Fibroblast of skin of right biceps (primary cell): ENCODE data around the gene ZMAT5.
A peak's percentile ranks its signal among the peaks of the same experiment; 100 is the strongest.

Experiments
- DNase-seq: peaks from one replicate; pipeline ENCODE4 v3.0.0-alpha.2; 2013

The ZMAT5 gene

DNA sequence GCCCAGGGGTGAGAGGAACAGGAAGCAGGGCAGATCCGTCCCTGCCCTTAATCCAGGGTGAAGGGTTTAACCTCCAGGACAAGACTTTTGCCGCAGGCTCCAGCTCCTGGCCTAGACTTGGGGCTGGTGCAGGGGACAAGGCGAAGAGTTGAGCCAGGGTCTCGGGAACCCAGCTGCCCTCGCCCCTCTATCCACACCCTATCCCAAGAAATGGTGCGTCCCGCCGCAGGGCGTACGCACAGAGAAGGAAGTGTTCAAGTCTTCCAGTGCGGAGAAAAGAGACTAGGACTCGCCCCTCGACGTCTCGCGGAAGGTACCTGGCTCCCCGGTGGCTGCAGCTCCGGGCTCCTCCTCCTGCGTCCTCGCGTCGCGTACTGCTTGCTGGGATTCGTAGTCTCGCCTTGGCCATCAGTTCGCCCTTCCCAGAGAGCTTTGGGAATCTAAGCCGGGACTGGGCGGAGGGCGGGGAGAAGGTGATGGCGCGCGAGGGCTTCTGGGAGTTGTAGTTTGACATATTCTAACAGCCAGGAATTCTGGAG, at the start of gene ZMAT5:
Gene ZMAT5 (minus strand): TSS at position 376 of the 539 bp plus-strand sequence. CDS start 18,463 bp downstream, outside the sequence.
- peak; percentile 97 for DNase-seq

GRCh38 chr22:29816539-29816938, 49.7 kb upstream of the ZMAT5 start:
- no peak for DNase-seq

GRCh38 chr22:29816128-29816527, 49.3 kb upstream of the ZMAT5 start:
- peak; percentile 25 for DNase-seq

DNA sequence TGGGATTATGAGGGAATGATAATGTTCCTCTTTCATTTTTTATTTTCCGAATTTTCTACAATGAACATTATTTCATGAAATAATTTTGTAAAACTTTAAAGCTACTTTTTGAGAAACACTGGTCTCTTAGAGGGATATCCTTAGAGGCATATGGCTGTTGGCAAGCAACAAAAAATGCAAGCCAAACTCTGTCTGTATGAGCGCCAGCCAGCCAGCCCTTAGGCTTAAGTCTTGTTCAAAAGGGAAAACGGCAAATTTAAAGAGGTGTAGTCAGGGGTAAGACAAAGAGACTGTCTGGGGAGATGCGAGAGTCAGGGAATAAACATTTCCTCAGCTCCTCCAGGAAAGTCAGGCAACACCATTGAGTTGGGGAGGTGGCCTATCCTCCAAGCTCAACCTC, 48.8 kb upstream of the ZMAT5 start:
- no peak for DNase-seq

GRCh38 chr22:29814003-29814402, 47.2 kb upstream of the ZMAT5 start:
- no peak for DNase-seq

DNA sequence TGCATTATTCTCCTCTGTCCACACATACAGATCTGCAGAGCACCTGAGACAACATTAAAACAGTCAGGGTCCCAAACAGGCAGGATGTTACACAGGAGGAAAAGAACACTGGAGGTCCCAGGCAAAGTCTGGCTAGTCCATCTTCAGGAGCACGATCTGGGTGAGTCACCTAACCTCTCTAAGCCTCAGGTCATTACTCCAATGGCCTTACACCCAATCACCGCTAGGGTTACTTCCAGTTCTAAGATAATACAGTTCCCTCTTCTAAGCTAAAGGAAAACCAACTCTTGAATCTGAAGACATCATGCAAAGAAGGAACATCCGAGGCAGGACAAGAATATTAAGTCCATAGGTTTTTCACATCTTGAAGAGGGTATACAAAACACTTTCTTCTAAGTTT, 46.8 kb upstream of the ZMAT5 start:
- no peak for DNase-seq

GRCh38 chr22:29813126-29813525, 46.3 kb upstream of the ZMAT5 start:
- no peak for DNase-seq

DNA sequence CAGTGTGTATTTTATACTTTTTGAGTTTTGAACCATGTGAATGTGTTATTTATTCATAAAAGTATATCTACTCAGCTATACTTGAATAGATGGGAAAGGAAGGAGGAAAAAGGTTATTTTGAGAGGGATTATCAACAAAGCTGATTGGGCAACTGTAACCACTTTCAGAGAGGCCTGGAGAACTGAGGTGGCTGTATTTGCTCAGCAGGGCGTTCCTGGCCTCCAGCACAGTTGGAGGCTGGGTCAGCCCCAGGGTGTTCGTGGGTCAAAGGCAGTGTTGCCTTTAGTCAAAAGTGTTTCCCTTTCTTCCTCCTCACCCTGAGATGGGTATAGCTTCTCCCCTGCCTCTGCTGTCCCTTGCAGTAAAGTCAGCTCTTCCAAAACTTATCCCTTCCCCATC, 44.6 kb upstream of the ZMAT5 start:
- no peak for DNase-seq

DNA sequence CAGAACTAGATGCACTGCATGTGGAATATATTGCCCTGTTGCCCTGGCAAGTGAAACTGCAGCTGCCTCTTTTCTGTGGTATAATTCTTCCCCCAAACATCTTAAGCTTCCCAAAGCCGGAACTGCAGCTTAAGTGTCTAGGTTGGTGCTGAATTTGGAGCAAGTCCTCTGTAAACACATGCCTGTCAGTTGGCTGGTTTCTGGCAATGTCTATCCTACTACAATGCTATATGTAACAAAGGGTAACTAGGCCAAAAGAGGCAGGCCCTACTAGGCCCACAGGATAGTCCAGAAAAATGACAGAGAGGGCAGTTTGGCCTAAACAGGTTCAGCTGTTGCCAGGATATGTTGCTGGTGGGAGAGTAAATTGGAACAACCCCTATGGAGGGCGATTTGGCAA, 43.4 kb upstream of the ZMAT5 start:
- no peak for DNase-seq

GRCh38 chr22:29806196-29806595, 39.4 kb upstream of the ZMAT5 start:
- DNase-seq: no peak

DNA sequence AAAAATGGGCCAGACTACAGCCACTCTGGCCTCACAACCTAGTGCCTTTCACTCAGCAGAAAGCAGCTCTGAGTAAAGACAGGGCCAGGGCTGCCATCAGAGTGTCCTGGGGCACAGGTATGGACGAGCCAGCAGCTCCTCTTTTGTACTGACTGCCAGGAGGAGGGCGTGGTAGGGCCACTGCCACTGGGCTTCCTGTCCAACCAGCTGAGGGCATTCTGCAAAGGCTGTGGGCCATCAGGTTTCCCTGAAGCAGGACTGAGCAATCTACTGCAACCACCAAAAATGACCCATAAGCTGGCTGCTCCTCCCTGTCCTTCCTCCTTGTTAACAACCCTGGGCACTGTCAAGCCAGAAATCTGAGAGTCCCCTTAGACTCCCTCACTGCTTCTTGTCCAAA, 38.2 kb upstream of the ZMAT5 start:
- DNase-seq: no peak

GRCh38 chr22:29803190-29803589, 36.4 kb upstream of the ZMAT5 start:
- no peak for DNase-seq

DNA sequence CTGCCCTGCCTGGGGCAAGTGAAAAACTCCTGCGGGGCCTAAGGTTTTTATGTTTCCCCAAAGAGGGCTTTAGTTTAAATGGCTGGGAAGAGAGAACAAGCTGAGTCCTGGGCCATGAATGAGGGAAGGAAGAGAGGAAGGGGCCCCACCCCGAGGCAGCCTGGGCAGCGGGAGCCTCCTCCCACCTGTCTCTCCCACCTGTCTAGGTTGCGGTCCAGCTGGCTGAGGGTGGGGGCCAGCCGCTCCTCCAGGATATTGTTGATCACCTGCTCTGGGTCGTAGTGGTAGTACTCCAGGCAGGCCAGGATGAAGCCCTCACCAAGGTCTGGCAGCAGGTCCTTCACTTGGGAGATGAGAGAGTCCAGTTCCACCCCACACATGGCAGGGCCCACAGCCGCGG, 35.0 kb upstream of the ZMAT5 start:
- DNase-seq: no peak

GRCh38 chr22:29801153-29801552, 34.3 kb upstream of the ZMAT5 start:
- DNase-seq: no peak

DNA sequence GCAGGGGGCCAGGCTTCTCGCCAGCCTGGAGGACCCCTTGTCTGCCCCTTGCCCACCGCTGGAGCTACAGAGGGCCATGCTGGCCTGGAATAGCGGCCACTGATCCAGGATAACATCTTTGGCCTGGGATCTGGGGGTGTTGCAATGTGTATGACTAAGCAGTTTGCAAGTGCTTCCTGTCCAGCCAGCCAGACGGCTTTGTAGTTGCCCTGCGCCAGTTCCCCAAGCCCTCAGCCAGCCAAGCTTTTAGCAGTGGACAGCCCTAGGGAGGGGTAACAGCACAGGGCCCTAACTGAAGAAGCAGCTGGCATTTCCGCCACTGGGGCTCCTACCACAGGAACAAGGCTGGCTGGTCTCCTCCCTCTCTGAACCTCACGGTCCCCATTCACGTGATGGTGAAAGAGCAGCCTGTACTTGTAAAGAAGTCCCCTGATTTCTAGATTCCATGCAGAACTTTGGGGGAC, 32.4 kb upstream of the ZMAT5 start:
- peak; percentile 65 for DNase-seq

- no peak for DNase-seq
Observed at GRCh38 chr22:29798801-29799200, 32.0 kb upstream of the ZMAT5 start.

DNA sequence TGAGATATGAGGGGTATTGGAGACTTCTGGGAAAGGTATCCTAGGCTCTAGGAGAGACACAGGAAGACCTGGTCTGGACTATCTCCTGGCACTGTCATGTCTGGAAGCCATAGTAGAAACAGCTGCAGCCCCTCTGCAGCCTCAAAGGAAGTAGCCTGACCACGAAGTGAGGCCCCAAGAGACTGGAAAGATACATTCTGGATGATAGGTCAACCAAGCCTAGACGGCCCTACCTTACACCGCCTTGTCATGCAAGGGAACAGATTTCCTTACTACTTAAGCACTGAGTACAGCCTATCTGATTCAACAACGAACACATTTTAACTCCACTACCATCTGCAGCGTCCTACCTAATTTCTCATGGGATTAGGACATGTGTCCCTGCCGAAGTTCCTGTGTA, 31.5 kb upstream of the ZMAT5 start:
- peak; percentile 18 for DNase-seq

DNA sequence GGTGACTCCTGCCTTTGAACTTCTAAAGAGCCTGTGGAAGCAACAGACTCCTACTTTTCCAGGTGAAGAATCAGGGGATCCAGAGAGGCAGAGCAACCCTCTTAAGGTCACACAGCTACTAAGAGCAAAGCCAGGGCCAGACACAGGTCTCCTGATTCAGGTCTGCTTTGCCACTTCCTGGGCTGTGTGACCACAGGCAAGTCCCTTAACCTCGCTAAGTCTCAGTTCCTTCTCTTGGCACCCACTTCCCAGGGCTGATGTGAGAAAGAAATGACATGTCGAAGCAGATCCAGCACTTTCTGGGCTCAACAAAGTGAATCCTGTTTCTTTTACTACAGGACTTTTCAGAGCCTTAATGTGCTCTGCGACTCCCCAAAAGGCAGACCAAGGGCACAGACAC, 30.5 kb upstream of the ZMAT5 start:
- no peak for DNase-seq

GRCh38 chr22:29795663-29796062, 28.9 kb upstream of the ZMAT5 start:
- no peak for DNase-seq

DNA sequence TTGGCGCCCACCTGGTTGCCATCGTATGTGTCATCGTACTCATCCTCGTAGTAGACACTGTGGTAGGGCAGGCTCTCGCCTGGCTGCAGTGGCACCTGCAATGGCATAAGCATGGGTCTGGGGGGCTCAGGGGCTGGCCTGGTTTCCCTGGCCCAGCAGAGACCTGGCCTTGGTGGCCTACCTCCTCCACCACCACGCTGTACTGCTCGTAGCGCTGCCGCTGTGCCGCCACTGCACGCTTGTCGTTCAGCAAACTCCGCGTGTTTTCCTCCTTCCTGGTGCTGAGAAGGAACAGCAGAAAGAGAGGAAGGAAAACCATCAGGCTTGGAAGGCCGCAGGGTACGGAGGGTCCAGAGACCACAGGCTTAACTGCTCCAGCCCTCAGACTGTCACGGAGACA, 26.6 kb upstream of the ZMAT5 start:
- DNase-seq: no peak

DNA sequence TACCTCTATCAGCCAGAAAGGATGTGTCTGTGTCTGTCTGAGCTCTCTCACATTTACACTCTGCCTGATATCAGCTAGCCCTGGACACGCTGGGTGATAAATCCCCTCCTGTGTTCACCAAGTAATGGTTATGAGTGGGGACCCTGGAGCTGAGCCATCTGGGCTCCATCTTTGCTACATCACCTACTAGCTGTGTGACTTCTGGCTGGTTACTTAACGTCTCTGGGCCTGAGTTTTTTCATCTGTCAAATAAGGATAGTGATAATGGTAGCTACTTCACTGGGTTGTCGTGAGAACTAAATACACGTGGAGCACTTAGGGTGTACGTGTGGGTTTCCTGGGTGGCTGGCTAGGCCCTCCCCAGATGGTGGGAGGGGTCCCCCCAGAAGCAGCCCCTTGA, 23.3 kb upstream of the ZMAT5 start:
- DNase-seq: no peak

- no peak for DNase-seq
Observed at GRCh38 chr22:29788339-29789279, 21.8 kb upstream of the ZMAT5 start.

DNA sequence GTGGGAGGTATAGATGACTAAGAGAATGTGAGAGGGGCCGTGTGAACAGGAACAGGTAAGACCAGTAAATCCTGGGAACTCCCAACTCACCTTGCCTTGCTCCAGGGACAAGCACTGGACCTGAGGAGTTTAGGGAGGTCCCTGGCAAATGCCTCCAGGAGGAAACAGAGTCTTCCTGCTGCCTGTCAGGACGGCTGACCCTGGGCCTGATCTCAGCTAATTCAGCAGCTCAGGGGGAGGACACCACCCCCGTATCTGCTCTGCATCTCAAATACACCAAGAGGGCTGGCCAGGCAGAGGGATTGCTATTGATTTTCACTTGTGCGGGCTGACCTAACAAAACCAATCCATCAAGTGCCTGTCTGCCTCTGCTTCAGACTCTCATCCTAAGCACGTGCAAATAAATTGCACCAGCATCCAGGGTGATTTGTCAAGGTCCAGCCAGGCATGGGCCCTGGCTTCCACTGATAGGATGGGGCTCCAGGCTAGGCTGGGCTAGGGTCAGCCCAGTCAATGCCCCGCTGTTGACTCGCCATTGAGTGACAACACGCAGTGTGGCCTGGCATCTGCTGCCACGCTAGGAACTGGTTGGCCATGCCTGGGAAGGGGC, 20.7 kb upstream of the ZMAT5 start:
- DNase-seq: no peak

GRCh38 chr22:29786031-29786430, 19.2 kb upstream of the ZMAT5 start:
- no peak for DNase-seq
